ENCODE measurements around the gene WDR88.

DNA sequence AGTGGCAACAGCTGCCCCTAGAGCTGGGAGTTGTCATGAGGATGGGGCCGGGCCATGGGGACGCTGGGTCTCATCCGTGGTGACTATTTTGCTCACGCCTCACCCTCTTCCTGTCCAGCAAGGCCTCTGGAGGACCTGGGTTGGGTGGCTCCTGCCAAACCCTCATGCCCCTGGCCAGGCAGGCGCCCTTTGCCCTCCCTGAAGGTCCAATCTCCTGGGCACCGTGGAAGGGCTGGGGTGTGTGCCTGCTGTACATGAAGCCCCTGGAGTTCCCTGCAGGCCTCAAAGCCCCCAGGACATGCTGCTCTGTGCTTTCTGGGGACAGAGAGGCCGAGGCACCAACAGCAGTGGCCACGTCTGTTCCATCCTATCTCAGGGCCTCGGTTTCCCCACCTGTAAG, 76.0 kb downstream of the WDR88 start:
- TF ChIP-seq, protein P1, sequence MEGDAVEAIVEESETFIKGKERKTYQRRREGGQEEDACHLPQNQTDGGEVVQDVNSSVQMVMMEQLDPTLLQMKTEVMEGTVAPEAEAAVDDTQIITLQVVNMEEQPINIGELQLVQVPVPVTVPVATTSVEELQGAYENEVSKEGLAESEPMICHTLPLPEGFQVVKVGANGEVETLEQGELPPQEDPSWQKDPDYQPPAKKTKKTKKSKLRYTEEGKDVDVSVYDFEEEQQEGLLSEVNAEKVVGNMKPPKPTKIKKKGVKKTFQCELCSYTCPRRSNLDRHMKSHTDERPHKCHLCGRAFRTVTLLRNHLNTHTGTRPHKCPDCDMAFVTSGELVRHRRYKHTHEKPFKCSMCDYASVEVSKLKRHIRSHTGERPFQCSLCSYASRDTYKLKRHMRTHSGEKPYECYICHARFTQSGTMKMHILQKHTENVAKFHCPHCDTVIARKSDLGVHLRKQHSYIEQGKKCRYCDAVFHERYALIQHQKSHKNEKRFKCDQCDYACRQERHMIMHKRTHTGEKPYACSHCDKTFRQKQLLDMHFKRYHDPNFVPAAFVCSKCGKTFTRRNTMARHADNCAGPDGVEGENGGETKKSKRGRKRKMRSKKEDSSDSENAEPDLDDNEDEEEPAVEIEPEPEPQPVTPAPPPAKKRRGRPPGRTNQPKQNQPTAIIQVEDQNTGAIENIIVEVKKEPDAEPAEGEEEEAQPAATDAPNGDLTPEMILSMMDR (IDR thresholded peaks at IDR 0.05; ENCODE audit: low read depth, low read length), result no peak
- no peak for TF ChIP-seq EZH2phosphoT487 (IDR thresholded peaks at IDR 0.05; ENCODE audit: low read depth)
